ENCODE measurements around the gene GPSM1.

GPSM1 gene

GRCh38 chr9:136371533-136371880, 44.2 kb downstream of the GPSM1 start:
- H3K4me3 ChIP-seq (ENCODE audit: low read length) = no peak overlapping the region
- no peak for TF ChIP-seq CTCF (conservative IDR thresholded peaks at IDR 0.05; ENCODE audit: low read depth, low read length)
- DNase-seq (ENCODE audit: low read depth) = no peak

GRCh38 chr9:136372006-136372405, 44.7 kb downstream of the GPSM1 start:
- H3K4me3 ChIP-seq (ENCODE audit: low read length) = no peak overlapping the region
- no peak for TF ChIP-seq CTCF (conservative IDR thresholded peaks at IDR 0.05; ENCODE audit: low read depth, low read length)
- no peak for DNase-seq (ENCODE audit: low read depth)

- peak; percentile 41 for TF ChIP-seq CTCF (conservative IDR thresholded peaks at IDR 0.05; ENCODE audit: low read depth, low read length)
- DNase-seq (ENCODE audit: low read depth) = no peak
- no peak overlapping the region for H3K4me3 ChIP-seq (ENCODE audit: low read length)
Observed at GRCh38 chr9:136372561-136373299, 45.4 kb downstream of the GPSM1 start.

- no peak for TF ChIP-seq CTCF (conservative IDR thresholded peaks at IDR 0.05; ENCODE audit: low read depth, low read length)
- DNase-seq (ENCODE audit: low read depth) = no peak
- H3K4me3 ChIP-seq (ENCODE audit: low read length) = no peak within 1 kb of the TSS
Observed at GRCh38 chr9:136373300-136374182, 46.2 kb downstream of the GPSM1 start, which contains the start of gene CARD9. TSS of gene CARD9 (minus strand) at chr9:136373669. CDS start at chr9:136372078, 1,591 bp downstream.

GRCh38 chr9:136374183-136374575, 46.8 kb downstream of the GPSM1 start:
- DNase-seq (ENCODE audit: low read depth) = no peak
- H3K4me3 ChIP-seq (ENCODE audit: low read length) = no peak overlapping the region
- no peak for TF ChIP-seq CTCF (conservative IDR thresholded peaks at IDR 0.05; ENCODE audit: low read depth, low read length)

- TF ChIP-seq CTCF (conservative IDR thresholded peaks at IDR 0.05; ENCODE audit: low read depth, low read length) = no peak
- DNase-seq (ENCODE audit: low read depth) = no peak
- no peak overlapping the region for H3K4me3 ChIP-seq (ENCODE audit: low read length)
Observed at GRCh38 chr9:136375096-136375495, 47.8 kb downstream of the GPSM1 start.
